Cardiac muscle cell (in vitro differentiated cells and primary cell): ENCODE data around the gene KANSL2. TPM values are rescaled to one million over a fixed set of nuclear protein-coding genes. Genes with fewer than 3 reads are reported as not detected.
"Not testable (repeated sequence)": the region's sequence is repeated elsewhere in the genome, so short reads cannot be mapped to it uniquely, and the experiment has no call there.

Experiments used
- DNase-seq, 2 donors: peaks; one replicate each; pipeline versions ENCODE4 v3.0.0 to v3.0.0-alpha.2; 2010 to 2017; ENCODE audit warnings: low read depth in 1 of 2, low spot score in 1 of 2
- H3K27ac ChIP-seq: fragments of 200-600 bp; sonication (generic); 2 replicates; pipeline ENCODE4 v1.5.1; 2016
- H3K27me3 ChIP-seq: fragments of 200-600 bp; sonication (generic); 2 replicates; pipeline ENCODE4 v1.6.0; 2016; ENCODE audit warnings: control low read depth
- H3K36me3 ChIP-seq: fragments of 200-600 bp; sonication (generic); 2 replicates; pipeline ENCODE4 v1.5.1; 2016; ENCODE audit warnings: control low read depth
- H3K4me1 ChIP-seq: fragments of 200-600 bp; sonication (generic); 2 replicates; pipeline ENCODE4 v1.8.1; 2017; ENCODE audit warnings: low read depth, mild to moderate bottlenecking, mixed run types
- H3K4me3 ChIP-seq: fragments of 200-600 bp; sonication (generic); 2 replicates; pipeline ENCODE4 v1.5.1; 2016; ENCODE audit warnings: mild to moderate bottlenecking
- H3K9me3 ChIP-seq: fragments of 200-600 bp; sonication (generic); 2 replicates; pipeline ENCODE4 v1.5.1; 2017; ENCODE audit warnings: low read depth, mild to moderate bottlenecking, control low read depth
- CTCF ChIP-seq: IDR thresholded peaks from 2 replicates; pipeline ENCODE4 v1.5.1; 2012; ENCODE audit warnings: low read depth, mild to moderate bottlenecking, low read length
- polyA plus RNA-seq: library from polyadenylated mRNA; unstranded; fragments of >200 nt; fragmentation: Nextera tagmentation; extraction: Ambion mirVana; gene quantifications from 2 replicates; pipeline ENCODE4 v1.2.1, GENCODE V29; 2016
- total RNA-seq: library from RNA; depleted of rRNA; stranded (reverse); fragments of >200 nt; gene quantifications from 2 replicates; pipeline ENCODE4 v1.2.3, GENCODE V29; 2016

The KANSL2 gene
- total and polyA plus RNA-seq, 2 experiments from 2014 or later, result 34.5 to 40.8 TPM

GRCh38 chr12:48659863-48660262, 22.2 kb downstream of the KANSL2 start:
- Histone ChIP-seq H3K27me3 (no peaks in the 10 kb centered on the region), H3K4me3 (no peak overlapping the region), H3K4me1 (no peaks in the 10 kb centered on the region), H3K9me3 (no peaks in the 10 kb centered on the region), H3K27ac (no peak overlapping the region), H3K36me3 (peaks cover 77% of the 10 kb centered on the region)
- no peak for TF ChIP-seq CTCF
- no peak for DNase-seq

DNA sequence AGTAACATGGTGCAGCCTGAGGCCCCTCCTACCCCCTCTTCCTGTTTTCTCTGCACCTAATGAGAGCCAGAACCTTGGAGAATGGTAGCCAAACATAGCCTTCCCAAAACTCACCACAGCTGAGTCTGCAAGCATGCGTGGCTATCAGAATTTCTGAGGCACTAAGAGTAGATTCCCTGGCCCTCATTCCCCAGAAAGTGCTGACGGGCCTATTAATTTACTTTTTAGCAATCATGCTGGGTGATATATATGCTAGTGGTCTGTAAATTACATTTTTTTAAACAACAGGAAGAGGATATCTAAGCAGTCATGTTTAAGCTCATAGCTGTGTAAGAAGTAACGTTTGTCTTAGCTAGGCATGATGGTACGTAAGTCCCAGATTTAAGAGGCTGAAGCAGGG, 30.4 kb downstream of the KANSL2 start:
- no peaks in the 10 kb centered on the region for H3K9me3 ChIP-seq
- H3K4me1 ChIP-seq, result no peaks in the 10 kb centered on the region
- H3K36me3 ChIP-seq, result peaks cover 44% of the 10 kb centered on the region
- H3K27me3 ChIP-seq, result no peaks in the 10 kb centered on the region
- peak overlapping the region; percentile 58 for H3K27ac ChIP-seq
- no peak for DNase-seq
- H3K4me3 ChIP-seq, result no peak overlapping the region
- no peak for TF ChIP-seq CTCF

GRCh38 chr12:48645354-48645753, 36.7 kb downstream of the KANSL2 start:
- not testable (repeated sequence) for H3K4me1 ChIP-seq, H3K9me3 ChIP-seq, H3K36me3 ChIP-seq, H3K27me3 ChIP-seq, DNase-seq, H3K4me3 ChIP-seq, H3K27ac ChIP-seq

GRCh38 chr12:48643011-48643410, 39.0 kb downstream of the KANSL2 start:
- Histone ChIP-seq H3K4me1 (no peaks in the 10 kb centered on the region), H3K9me3 (no peaks in the 10 kb centered on the region), H3K36me3 (peaks cover 4% of the 10 kb centered on the region), H3K27me3 (no peaks in the 10 kb centered on the region), H3K27ac (no peak overlapping the region), H3K4me3 (no peak overlapping the region)
- no peak for TF ChIP-seq CTCF
- no peak for DNase-seq

DNA sequence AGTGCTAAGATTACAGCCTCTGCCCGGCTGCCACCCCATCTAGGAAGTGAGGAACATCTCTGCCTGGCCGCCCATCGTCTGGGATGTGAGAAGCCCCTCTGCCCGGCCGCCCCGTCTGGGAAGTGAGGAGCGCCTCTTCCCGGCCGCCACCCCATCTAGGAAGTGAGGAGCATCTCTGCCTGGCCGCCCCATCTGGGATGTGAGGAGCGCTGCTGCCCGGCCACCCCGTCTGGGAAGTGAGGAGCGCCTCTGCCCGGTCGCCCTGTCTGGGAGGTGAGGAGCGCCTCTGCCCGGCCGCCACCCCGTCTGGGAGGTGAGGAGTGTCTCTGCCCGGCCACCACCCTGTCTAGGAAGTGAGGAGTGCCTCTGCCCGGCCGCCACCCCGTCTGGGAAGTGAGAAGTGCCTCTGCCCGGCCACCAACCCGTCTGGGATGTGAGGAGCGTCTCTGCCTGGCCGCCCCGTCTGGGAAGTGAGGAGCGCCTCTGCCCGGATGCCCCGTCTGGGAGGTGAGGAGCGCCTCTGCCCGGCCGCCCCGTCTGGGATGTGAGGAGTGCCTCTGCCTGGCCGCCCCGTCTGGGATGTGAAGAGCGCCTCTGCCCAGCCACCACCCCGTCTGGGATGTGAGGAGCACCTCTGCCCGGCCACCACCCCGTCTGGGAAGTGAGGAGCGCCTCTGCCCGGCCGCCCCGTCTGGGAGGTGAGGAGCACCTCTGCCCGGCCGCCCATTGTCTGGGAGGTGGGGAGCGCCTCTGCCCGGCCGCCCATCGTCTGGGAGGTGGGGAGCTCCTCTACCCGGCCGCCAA, 40.1 kb downstream of the KANSL2 start:
- DNase-seq, H3K4me3 ChIP-seq, H3K4me1 ChIP-seq, H3K36me3 ChIP-seq, H3K9me3 ChIP-seq, H3K27ac ChIP-seq, H3K27me3 ChIP-seq: not testable (repeated sequence)

GRCh38 chr12:48640854-48641253, 41.2 kb downstream of the KANSL2 start:
- Histone ChIP-seq H3K4me3 (no peak overlapping the region), H3K36me3 (no peaks in the 10 kb centered on the region), H3K9me3 (no peaks in the 10 kb centered on the region), H3K4me1 (no peaks in the 10 kb centered on the region), H3K27me3 (no peaks in the 10 kb centered on the region), H3K27ac (no peak overlapping the region)
- no peak for TF ChIP-seq CTCF
- DNase-seq, result no peak
